Endodermal cell (in vitro differentiated cells): ENCODE results near the gene GNA12. TPM values are rescaled to one million over a fixed set of nuclear protein-coding genes. Genes with fewer than 3 reads are reported as not detected.

Experiments used
- DNase-seq: peaks from one replicate; pipeline ENCODE4 v3.0.0-alpha.2; 2017
- H3K27ac ChIP-seq: 2 replicates; pipeline ENCODE4 v1.5.1; 2013; ENCODE audit warnings: mild to moderate bottlenecking, low read depth, low read length, moderate library complexity
- H3K27me3 ChIP-seq: 2 replicates; pipeline ENCODE4 v1.6.1; 2013; ENCODE audit warnings: mild to moderate bottlenecking, low read length, moderate library complexity; ENCODE audit not compliant: insufficient read depth, control insufficient read depth, poor library complexity, severe bottlenecking
- H3K36me3 ChIP-seq: 2 replicates; pipeline ENCODE4 v1.7.0; 2013; ENCODE audit warnings: mild to moderate bottlenecking, low read length, moderate library complexity; ENCODE audit not compliant: control insufficient read depth, insufficient read depth
- H3K4me1 ChIP-seq: one replicate; pipeline ENCODE4 v1.7.0; 2013; ENCODE audit warnings: low read length; ENCODE audit not compliant: control insufficient read depth, insufficient read depth
- H3K4me3 ChIP-seq: 2 replicates; pipeline ENCODE4 v1.5.1; 2013; ENCODE audit warnings: mild to moderate bottlenecking, low read length, moderate library complexity
- H3K9ac ChIP-seq: 2 replicates; pipeline ENCODE4 v1.6.1; 2013; ENCODE audit warnings: mild to moderate bottlenecking, low read length, moderate library complexity; ENCODE audit not compliant: poor library complexity, severe bottlenecking; ENCODE audit errors: extremely low read depth
- H3K9me3 ChIP-seq: 2 replicates; pipeline ENCODE4 v1.6.1; 2013; ENCODE audit warnings: mild to moderate bottlenecking, low read length, moderate library complexity; ENCODE audit not compliant: control insufficient read depth
- H3K27ac Mint-ChIP-seq: 2 replicates; pipeline ENCODE4 v1.8.0; 2020; ENCODE audit warnings: mixed read lengths
- H3K27me3 Mint-ChIP-seq: 2 replicates; pipeline ENCODE4 v1.8.0; 2021; ENCODE audit warnings: mild to moderate bottlenecking, mixed read lengths; ENCODE audit not compliant: insufficient read depth
- H3K36me3 Mint-ChIP-seq: 2 replicates; pipeline ENCODE4 v1.8.0; 2020; ENCODE audit warnings: low read depth, mixed read lengths
- H3K4me1 Mint-ChIP-seq: 2 replicates; pipeline ENCODE4 v1.8.0; 2020; ENCODE audit warnings: mixed read lengths
- H3K4me3 Mint-ChIP-seq: 2 replicates; pipeline ENCODE4 v1.8.0; 2020; ENCODE audit warnings: mild to moderate bottlenecking, moderate library complexity, mixed read lengths
- H3K9me3 Mint-ChIP-seq: 2 replicates; pipeline ENCODE4 v1.8.0; 2020; ENCODE audit warnings: mild to moderate bottlenecking, mixed read lengths
- WGBS, 2 experiments: methylation state at CpG; one replicate each; pipeline versions ENCODE4 v1.1.5 to v1.1.7; 2013; ENCODE audit warnings: missing lambda C conversion rate in 2 of 2, mixed read lengths in 1 of 2; ENCODE audit not compliant: insufficient coverage in 1 of 2, insufficient read length in 1 of 2; 5-methylcytosine and 5-hydroxymethylcytosine counted together
- total RNA-seq, 2 donors: library from RNA; stranded (reverse); fragmentation: NEBNext Ultra II Directional in 1 of 2; extraction: Animal tissue kit (Norgen Biotek cat#: 25700) in 1 of 2; gene quantifications; 2 replicates in 1 of 2; 3 replicates in 1 of 2; pipeline ENCODE4 v1.2.1, GENCODE V29; 2021
- TF ChIP-seq, protein P1 (sequence below): fragments of 200-600 bp; sonication (generic); conservative IDR thresholded peaks from 2 replicates; pipeline ENCODE4 v1.5.0; 2021; ENCODE audit warnings: antibody characterized with exemption, mild to moderate bottlenecking

GNA12 gene
- total RNA-seq, 2 donors from 2014 or later = 55.0 to 64.7 TPM

- peaks cover 59% of the 10 kb centered on the region for H3K36me3 Mint-ChIP-seq
- H3K27ac Mint-ChIP-seq = peak overlapping the region; percentile 66
These were observed 59.0 kb downstream of the GNA12 start for GRCh38 chr7:2785071-2785500.

DNA sequence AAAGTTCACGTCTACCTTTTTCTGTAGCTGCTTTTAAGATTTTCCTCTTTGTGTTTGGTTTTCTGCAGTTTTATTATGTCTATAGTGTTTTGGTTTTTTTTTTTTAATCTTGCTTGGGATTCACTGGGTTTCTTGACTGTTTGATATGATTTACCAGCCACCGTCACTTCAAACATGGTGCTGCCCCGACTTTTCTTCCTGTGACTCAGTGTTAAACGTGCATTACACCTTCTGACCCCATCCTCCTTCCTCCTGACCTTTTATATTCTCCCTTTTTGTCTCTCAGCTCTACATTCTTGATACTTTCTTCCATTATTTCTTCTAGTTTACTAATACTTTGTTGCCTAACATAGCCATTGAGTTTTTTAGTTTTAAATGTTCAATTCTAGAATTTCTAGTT is 61.5 kb downstream of the GNA12 start:
- H3K27ac Mint-ChIP-seq = no peak overlapping the region
- peaks cover 13% of the 10 kb centered on the region for H3K4me1 Mint-ChIP-seq
- peaks cover 40% of the 10 kb centered on the region for H3K36me3 Mint-ChIP-seq
- H3K9ac ChIP-seq = no peak overlapping the region
- no peaks in the 10 kb centered on the region for H3K27me3 Mint-ChIP-seq
- WGBS, 2 experiments = 91 to 94% methylated on average over 4 of the region's 4 CpGs
- H3K4me3 Mint-ChIP-seq = no peak overlapping the region
- H3K27ac ChIP-seq = no peak overlapping the region
- H3K4me3 ChIP-seq = no peak overlapping the region
- TF ChIP-seq, protein P1, sequence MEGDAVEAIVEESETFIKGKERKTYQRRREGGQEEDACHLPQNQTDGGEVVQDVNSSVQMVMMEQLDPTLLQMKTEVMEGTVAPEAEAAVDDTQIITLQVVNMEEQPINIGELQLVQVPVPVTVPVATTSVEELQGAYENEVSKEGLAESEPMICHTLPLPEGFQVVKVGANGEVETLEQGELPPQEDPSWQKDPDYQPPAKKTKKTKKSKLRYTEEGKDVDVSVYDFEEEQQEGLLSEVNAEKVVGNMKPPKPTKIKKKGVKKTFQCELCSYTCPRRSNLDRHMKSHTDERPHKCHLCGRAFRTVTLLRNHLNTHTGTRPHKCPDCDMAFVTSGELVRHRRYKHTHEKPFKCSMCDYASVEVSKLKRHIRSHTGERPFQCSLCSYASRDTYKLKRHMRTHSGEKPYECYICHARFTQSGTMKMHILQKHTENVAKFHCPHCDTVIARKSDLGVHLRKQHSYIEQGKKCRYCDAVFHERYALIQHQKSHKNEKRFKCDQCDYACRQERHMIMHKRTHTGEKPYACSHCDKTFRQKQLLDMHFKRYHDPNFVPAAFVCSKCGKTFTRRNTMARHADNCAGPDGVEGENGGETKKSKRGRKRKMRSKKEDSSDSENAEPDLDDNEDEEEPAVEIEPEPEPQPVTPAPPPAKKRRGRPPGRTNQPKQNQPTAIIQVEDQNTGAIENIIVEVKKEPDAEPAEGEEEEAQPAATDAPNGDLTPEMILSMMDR = no peak
- DNase-seq = no peak
- H3K9me3 Mint-ChIP-seq = peaks cover 10% of the 10 kb centered on the region
- peaks cover 64% of the 10 kb centered on the region for H3K36me3 ChIP-seq
- no peaks in the 10 kb centered on the region for H3K27me3 ChIP-seq
- peaks cover 9% of the 10 kb centered on the region for H3K9me3 ChIP-seq
- H3K4me1 ChIP-seq = no peaks in the 10 kb centered on the region

More at GRCh38 chr7:2785071-2785500, 59.0 kb downstream of the GNA12 start:
- Mint-ChIP-seq H3K4me3 (no peak overlapping the region), H3K4me1 (peaks cover 3% of the 10 kb centered on the region), H3K27me3 (no peaks in the 10 kb centered on the region), H3K9me3 (peaks cover 10% of the 10 kb centered on the region)
- H3K4me3 ChIP-seq = no peak overlapping the region
- peaks cover 9% of the 10 kb centered on the region for H3K9me3 ChIP-seq
- DNase-seq = no peak
- H3K4me1 ChIP-seq = no peaks in the 10 kb centered on the region
- H3K27me3 ChIP-seq = no peaks in the 10 kb centered on the region
- no peak overlapping the region for H3K27ac ChIP-seq
- peaks cover 63% of the 10 kb centered on the region for H3K36me3 ChIP-seq
- TF ChIP-seq, protein P1 = no peak
- no peak overlapping the region for H3K9ac ChIP-seq
- 84 to 100% methylated on average over 2 to 5 of the region's 6 CpGs for WGBS, 2 experiments

DNA sequence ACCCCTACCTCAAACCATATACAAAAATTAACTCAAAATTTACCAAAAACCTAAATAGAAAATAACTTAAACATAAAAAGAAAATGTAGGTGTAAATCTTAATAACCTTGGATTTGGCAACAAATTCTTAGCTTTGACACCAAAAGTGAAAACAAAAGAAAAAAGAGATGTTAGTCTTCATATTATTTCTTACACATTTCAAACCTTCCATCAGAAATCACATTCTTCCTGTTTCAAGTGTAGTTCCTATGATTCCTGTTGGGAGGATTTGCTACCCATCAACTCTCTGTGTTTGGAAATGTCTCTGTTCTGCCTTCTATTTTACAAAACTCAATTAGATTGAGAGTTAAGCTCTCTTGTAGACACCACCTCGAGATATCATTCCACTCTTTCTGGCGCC is 62.0 kb downstream of the GNA12 start:
- Mint-ChIP-seq H3K4me1 (peaks cover 13% of the 10 kb centered on the region), H3K4me3 (no peak overlapping the region), H3K27me3 (no peaks in the 10 kb centered on the region), H3K27ac (no peak overlapping the region), H3K9me3 (peaks cover 10% of the 10 kb centered on the region), H3K36me3 (peaks cover 36% of the 10 kb centered on the region)
- H3K27ac ChIP-seq = no peak overlapping the region
- TF ChIP-seq, protein P1 = no peak
- no peaks in the 10 kb centered on the region for H3K27me3 ChIP-seq
- 94 to 96% methylated on average over 2 of the region's 2 CpGs for WGBS, 2 experiments
- H3K9me3 ChIP-seq = peaks cover 9% of the 10 kb centered on the region
- no peak for DNase-seq
- peaks cover 62% of the 10 kb centered on the region for H3K36me3 ChIP-seq
- no peaks in the 10 kb centered on the region for H3K4me1 ChIP-seq
- no peak overlapping the region for H3K9ac ChIP-seq
- no peak overlapping the region for H3K4me3 ChIP-seq
